GM12891 (cell line): ENCODE results near the gene CASR.

Source experiments
- PAX5 ChIP-seq: IDR thresholded peaks from 2 replicates; pipeline ENCODE4 v1.6.1; 2011; ENCODE audit warnings: low read length, moderate library complexity, mild to moderate bottlenecking; ENCODE audit not compliant: insufficient read depth, severe bottlenecking
- POLR2A ChIP-seq: IDR thresholded peaks from 2 replicates; pipeline ENCODE4 v1.6.1; 2011; ENCODE audit warnings: low read depth, low read length, control low read depth
- POLR2AphosphoS5 ChIP-seq: IDR thresholded peaks from 2 replicates; pipeline ENCODE4 v1.6.1; 2011; ENCODE audit warnings: low read depth, low read length, control low read depth
- POU2F2 ChIP-seq: IDR thresholded peaks from 2 replicates; pipeline ENCODE4 v1.6.1; 2011; ENCODE audit warnings: low read depth, mild to moderate bottlenecking, control low read depth, low read length, moderate library complexity
- SPI1 ChIP-seq: IDR thresholded peaks from 2 replicates; pipeline ENCODE4 v1.6.1; 2011; ENCODE audit warnings: low read depth, low read length, control low read depth
- TAF1 ChIP-seq: IDR thresholded peaks from 2 replicates; pipeline ENCODE4 v1.6.1; 2011; ENCODE audit warnings: low read depth, low read length, control low read depth

DNA sequence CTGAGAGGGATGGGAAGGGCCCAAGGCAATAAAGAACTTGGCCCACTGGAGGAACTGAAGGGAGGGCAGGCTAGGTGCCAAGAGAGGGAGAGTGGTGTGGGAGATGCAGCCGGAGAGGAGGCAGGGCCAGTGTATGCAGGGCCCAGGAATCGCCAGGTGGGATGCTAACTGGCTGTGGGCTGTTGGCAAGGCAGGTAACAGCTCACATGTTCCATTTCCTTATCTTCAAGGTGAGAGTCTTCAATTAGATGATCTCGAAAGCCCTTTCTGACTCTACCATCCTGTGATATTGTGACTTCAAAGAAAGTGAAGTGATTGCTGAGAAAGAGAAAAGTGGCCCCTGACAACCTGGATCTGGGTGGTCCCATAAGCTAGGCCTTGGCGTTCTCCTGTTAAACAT lies 49.0 kb downstream of the CASR start:
- TF ChIP-seq POLR2A (no peak), TAF1 (no peak), POLR2AphosphoS5 (no peak), POU2F2 (no peak), SPI1 (no peak), PAX5 (no peak)
